CD4-positive, alpha-beta T cell treated with Interleukin-6 at 100 ng/mL for 8 hours (primary cell): ENCODE results near the gene ELMO3.

Experiments used
- DNase-seq: peaks from one replicate; pipeline ENCODE4 v3.0.0-alpha.2; 2020; ENCODE audit warnings: mixed read lengths, low spot score

The ELMO3 gene

DNA sequence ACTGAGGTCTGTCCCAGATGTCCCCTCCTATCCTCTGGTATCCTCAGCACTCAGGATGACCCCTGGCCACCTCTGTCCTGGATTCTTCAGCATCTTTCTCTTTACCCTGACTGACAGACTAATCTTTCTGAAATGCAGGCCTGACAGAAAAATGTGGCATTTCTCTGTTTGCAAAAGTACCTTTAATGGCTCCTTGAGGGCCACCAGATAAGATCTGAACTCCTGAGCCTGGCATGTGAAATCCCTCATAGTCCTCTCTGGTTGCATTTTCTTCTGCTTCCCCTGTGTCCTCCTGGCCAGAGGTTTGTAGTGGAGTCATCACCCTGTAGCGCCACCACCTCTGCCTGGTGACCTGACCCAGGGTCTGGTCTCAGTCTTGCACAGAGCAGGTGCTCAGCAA is 2.0 kb upstream of the ELMO3 start:
- DNase-seq: no peak

GRCh38 chr16:67197704-67198103 is 1.2 kb upstream of the ELMO3 start:
- DNase-seq: no peak

DNA sequence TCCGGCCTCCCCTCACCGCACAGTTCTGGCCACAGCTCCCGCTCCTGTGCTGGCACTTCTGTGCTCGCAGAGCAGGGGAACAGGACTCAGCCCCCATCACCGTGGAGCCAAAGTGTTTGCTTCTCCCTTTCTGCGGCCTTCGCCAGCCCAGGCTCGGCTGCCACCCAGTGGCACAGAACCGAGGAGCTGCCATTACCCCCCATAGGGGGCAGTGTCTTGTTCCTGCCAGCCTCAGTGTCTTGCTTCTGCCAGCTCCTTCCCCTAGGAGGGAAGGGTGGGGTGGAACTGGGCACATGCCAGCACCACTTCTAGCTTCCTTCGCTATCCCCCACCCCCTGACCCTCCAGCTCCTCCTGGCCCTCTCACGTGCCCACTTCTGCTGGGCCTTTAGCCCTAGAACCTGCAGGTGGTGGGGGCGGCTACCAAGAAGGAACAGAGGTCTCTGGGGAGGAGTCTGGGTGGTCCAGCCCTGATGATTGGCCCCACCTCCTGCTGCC is 645 bp upstream of the ELMO3 start:
- DNase-seq: no peak

GRCh38 chr16:67199808-67200198 is 872 bp downstream of the ELMO3 start:
- DNase-seq: no peak

- no peak for DNase-seq
Measured at GRCh38 chr16:67200491-67200890, 1.6 kb downstream of the ELMO3 start.

DNA sequence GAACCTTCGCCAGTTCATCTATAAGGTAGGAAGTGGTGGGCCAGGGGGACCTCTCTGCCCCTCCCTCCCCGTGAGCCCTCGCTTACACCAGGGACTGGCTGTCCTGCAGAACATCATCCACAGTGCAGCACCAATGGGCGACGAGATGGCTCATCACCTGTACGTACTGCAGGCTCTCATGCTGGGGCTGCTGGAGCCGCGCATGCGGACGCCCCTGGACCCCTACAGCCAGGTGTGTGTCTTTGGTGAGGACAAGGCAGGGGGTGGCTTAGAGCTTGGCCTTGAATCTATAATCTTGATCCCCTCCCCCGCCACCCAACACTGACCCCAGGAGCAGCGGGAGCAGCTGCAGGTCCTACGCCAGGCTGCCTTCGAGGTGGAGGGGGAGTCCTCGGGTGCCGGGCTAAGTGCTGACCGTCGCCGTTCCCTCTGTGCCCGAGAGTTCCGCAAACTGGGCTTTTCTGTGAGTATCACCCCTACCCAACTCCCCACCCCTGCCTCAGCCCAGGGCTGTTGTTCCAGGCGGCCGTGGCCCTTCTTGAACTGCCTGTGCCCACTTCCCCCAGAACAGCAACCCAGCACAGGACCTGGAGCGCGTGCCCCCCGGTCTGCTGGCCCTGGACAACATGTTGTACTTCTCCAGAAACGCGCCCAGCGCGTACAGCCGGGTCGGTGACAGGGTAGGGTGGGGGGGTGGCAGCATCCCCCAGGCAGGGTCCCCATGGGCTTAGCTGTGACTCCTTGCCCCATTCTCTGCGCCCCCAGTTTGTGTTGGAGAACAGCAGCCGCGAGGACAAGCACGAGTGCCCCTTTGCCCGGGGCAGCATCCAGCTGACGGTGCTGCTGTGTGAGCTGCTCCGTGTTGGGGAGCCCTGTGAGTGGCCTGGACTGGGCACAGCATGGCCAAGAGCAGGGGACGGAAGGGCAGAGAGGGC is 2.7 kb downstream of the ELMO3 start:
- no peak for DNase-seq

- no peak for DNase-seq
Measured at GRCh38 chr16:67202426-67202825, 3.5 kb downstream of the ELMO3 start.

GRCh38 chr16:67202956-67203493 is 4.1 kb downstream of the ELMO3 start:
- DNase-seq: no peak

GRCh38 chr16:67204076-67204475 is 5.1 kb downstream of the ELMO3 start:
- DNase-seq: no peak

DNA sequence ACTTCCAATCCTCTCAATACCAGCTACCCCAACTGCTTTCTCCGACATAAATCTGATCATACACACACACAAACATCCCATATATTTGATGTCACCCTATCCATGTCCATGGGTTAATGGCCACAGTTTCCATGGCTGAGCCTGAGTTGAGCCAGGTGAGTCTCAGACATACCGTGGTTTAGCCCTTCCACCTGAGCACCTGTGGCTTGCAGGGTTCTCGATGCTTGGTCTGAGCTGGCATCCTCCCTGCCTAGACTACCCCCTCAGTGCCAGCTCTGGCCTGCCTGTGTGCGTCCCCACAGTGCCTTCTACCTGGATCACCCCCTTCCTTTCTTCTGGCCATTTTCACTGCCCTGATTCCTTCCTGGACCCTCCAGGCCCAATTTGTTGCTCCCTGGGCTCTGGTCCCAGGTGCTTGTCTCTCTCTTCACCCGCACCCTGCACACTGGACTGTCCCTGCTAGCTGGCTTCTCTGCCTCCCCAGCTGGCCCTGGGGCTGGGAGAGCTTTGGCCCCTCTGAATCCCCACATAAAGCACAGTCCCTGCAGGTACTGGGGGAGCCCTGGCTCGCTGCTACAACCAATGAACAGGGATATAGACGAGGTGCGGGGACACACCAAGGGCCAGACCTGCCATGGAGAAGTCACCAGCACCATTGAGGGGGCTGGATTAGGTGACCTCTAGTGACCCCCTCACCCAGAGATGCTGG is 7.4 kb downstream of the ELMO3 start:
- DNase-seq: no peak

DNA sequence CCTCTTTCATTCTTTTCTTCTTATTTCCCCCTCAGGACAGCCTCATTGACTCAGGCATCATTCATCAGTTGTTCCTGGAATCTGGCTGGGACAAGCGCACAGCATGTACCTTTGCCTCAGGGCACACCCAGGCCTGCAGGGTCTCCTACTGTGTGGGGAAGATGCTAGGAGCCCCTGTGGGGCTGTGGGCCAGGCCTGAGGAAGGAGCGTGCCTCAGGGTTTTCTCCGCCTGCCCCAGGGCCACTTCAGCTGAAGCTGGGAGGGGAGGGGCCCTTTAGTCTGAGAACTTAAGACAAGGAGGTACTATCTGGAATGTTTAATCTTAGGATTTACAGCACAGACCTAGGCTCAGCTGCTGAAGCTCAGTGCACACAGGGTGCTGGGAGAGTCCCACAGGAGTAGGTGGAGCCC is 7.9 kb downstream of the ELMO3 start:
- no peak for DNase-seq

GRCh38 chr16:67207249-67208091 is 8.5 kb downstream of the ELMO3 start:
- DNase-seq: no peak

DNA sequence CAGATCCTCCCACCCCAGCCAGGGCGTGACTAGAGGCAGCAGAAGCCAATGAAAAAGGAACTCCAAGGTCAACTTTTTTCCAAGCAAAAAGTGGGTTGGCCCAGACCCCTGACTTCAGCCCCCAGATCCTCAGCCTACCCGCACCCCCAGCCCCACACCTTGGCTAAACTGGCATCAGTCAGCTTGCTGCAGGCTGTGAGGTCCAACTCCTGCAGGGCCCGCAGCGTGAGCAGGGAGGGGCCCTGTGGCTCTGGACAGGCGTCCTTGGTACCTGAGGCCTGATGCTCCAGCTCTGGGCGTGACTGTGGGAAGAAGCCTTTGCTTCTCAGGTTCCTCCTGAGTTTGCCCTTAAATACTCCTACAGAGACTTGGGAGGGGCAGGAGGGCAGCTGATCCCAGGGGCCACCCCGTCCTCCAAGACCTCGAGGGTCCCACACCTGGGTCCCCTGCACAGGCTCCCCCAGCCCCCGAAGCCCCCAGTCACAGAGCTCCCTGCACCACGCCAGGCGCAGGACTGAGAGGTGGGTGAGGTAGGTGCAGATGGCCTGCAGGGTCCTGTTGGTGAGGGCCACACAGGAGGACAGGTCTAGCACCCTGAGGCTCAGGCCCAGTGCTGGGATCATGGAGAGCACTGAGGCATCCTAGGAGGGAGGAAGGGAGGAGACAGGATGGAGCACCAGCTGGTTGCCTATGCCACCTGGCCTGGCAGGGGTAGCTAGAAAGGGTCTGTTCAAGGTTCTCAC is 9.4 kb downstream of the ELMO3 start:
- DNase-seq: no peak

GRCh38 chr16:67209565-67209964 is 10.6 kb downstream of the ELMO3 start:
- DNase-seq: no peak

- DNase-seq: no peak
Measured at GRCh38 chr16:67210069-67210937, 11.4 kb downstream of the ELMO3 start.

- DNase-seq: no peak
Measured at GRCh38 chr16:67211674-67212073, 12.7 kb downstream of the ELMO3 start.

GRCh38 chr16:67212766-67213165 is 13.8 kb downstream of the ELMO3 start:
- no peak for DNase-seq

GRCh38 chr16:67213197-67214019 is 14.5 kb downstream of the ELMO3 start:
- no peak for DNase-seq

- DNase-seq: no peak
Measured at GRCh38 chr16:67215706-67216105, 16.8 kb downstream of the ELMO3 start.
